ENCODE data around the gene ABCG8. TPM values are rescaled to one million over a fixed set of nuclear protein-coding genes. Genes with fewer than 3 reads are reported as not detected.

Gene ABCG8
- total and polyA plus RNA-seq, 2 experiments from 2014 or later, result 4.7 to 6.5 TPM

DNA sequence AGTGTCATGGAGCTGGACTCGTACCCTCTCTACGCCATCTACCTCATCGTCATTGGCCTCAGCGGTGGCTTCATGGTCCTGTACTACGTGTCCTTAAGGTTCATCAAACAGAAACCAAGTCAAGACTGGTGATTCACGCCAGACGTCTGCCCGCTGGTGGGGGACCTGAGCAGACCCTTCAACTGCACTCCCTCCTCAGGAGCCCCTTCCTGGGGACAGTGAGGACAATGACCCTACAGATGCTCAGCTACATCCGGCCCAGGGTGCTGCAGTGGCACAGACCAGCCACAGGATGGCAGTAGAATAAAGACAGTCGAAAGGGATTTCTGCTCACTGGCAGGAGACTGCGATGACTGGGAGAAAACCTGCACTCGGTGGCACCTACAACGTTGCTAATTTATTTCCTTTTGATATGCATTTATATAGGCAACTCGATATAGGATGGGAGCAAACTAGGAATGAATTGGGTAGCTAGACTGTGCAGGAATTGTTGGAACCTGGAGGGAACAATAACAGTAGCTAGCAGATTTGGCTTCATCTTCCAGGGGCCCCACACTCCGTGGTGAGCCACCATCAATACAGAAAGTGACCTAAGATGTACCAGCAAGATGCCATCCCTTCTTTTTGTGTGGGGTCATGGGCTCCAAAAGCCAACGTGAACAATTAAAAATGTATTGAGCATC lies 39.2 kb downstream of the ABCG8 start:
- no peak overlapping the region for H3K4me2 ChIP-seq
- no peaks in the 10 kb centered on the region for H4K20me1 ChIP-seq (ENCODE audit: insufficient read depth, poor library complexity, severe bottlenecking)
- H3K9me3 ChIP-seq (ENCODE audit: low read depth), result no peaks in the 10 kb centered on the region
- no peak overlapping the region for H3K27ac ChIP-seq
- H2AFZ ChIP-seq, result no peak overlapping the region
- 45% methylated on average over 16 of the region's 16 CpGs for WGBS (ENCODE audit: low lambda C conversion rate, missing lambda C conversion rate)
- no peaks in the 10 kb centered on the region for H3K9me2 ChIP-seq (replicated peaks; ENCODE audit: insufficient read depth)
- no peaks in the 10 kb centered on the region for H3K27me3 ChIP-seq
- no peak for TF ChIP-seq EZH2 (IDR thresholded peaks at IDR 0.05; ENCODE audit: borderline replicate concordance)
- TF ChIP-seq, protein P1, sequence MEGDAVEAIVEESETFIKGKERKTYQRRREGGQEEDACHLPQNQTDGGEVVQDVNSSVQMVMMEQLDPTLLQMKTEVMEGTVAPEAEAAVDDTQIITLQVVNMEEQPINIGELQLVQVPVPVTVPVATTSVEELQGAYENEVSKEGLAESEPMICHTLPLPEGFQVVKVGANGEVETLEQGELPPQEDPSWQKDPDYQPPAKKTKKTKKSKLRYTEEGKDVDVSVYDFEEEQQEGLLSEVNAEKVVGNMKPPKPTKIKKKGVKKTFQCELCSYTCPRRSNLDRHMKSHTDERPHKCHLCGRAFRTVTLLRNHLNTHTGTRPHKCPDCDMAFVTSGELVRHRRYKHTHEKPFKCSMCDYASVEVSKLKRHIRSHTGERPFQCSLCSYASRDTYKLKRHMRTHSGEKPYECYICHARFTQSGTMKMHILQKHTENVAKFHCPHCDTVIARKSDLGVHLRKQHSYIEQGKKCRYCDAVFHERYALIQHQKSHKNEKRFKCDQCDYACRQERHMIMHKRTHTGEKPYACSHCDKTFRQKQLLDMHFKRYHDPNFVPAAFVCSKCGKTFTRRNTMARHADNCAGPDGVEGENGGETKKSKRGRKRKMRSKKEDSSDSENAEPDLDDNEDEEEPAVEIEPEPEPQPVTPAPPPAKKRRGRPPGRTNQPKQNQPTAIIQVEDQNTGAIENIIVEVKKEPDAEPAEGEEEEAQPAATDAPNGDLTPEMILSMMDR (IDR thresholded peaks at IDR 0.05; ENCODE audit: poor library complexity), result peak; percentile 89
- H3K79me2 ChIP-seq, result no peaks in the 10 kb centered on the region
- no peak overlapping the region for H3K4me3 ChIP-seq
- peaks cover 10% of the 10 kb centered on the region for H3K4me1 ChIP-seq (ENCODE audit: insufficient read depth)
- no peaks in the 10 kb centered on the region for H3K36me3 ChIP-seq (replicated peaks; ENCODE audit: insufficient read depth, low read depth)
- DNase-seq (ENCODE audit: low spot score), result peak; percentile 77

DNA sequence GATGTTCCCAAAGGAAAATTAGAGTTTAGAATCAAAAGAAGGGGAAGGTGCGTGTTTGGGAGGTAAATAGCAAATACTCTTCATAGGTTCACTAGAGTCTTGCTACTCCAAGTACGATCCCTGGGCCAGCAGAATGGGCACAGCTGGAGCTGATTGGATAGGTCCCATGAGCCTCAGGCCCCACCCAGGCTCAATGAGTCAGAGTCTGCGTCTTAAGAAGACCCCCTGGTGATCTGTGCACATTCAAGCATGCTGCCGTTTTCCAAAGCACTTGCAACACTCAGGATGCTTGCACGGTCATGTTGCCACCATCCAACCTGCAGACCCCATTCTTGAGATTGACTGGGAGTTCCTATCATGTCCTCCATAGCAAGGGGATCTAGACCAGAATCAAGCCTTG lies 40.5 kb downstream of the ABCG8 start:
- Histone ChIP-seq H3K4me3 (no peak overlapping the region), H3K27me3 (no peaks in the 10 kb centered on the region), H4K20me1 (ENCODE audit: insufficient read depth, poor library complexity, severe bottlenecking) (no peaks in the 10 kb centered on the region), H3K4me2 (no peak overlapping the region), H2AFZ (no peak overlapping the region), H3K79me2 (no peaks in the 10 kb centered on the region), H3K27ac (no peak overlapping the region), H3K9me2 (replicated peaks; ENCODE audit: insufficient read depth) (no peaks in the 10 kb centered on the region), H3K9me3 (ENCODE audit: low read depth) (no peaks in the 10 kb centered on the region), H3K4me1 (ENCODE audit: insufficient read depth) (peaks cover 10% of the 10 kb centered on the region), H3K36me3 (replicated peaks; ENCODE audit: insufficient read depth, low read depth) (no peaks in the 10 kb centered on the region)
- TF ChIP-seq EZH2 (IDR thresholded peaks at IDR 0.05; ENCODE audit: borderline replicate concordance), result no peak
- TF ChIP-seq EZH2phosphoT487 (IDR thresholded peaks at IDR 0.05; ENCODE audit: low read depth, severe bottlenecking, unreplicated experiment), result no peak
- TF ChIP-seq, protein P1 (IDR thresholded peaks at IDR 0.05; ENCODE audit: poor library complexity), result no peak
- WGBS (ENCODE audit: low lambda C conversion rate, missing lambda C conversion rate), result 82% methylated on average over 5 of the region's 5 CpGs
- DNase-seq (ENCODE audit: low spot score), result no peak

DNA sequence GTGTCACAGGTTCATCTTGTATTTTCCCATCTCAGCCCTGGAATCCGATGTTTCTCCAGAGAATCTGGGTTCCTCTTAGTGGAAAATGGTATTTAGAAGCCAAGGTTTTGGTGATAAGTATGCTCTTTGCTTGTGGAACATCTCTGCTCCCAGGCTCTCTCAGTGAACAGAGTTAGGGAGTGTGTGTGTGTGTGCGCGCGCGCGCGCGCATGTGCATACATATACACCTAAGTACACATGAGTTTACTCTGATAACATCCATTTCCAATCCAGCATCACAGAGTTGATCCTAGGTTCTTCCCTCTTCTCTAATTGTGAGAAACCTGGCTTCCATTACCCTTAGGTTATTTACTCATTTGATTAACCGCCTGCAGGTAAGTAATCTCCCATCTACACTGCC lies 41.7 kb downstream of the ABCG8 start:
- no peaks in the 10 kb centered on the region for H4K20me1 ChIP-seq (ENCODE audit: insufficient read depth, poor library complexity, severe bottlenecking)
- no peak overlapping the region for H3K27ac ChIP-seq
- no peaks in the 10 kb centered on the region for H3K27me3 ChIP-seq
- DNase-seq (ENCODE audit: low spot score), result no peak
- no peaks in the 10 kb centered on the region for H3K9me3 ChIP-seq (ENCODE audit: low read depth)
- TF ChIP-seq, protein P1 (IDR thresholded peaks at IDR 0.05; ENCODE audit: poor library complexity), result no peak
- TF ChIP-seq EZH2 (IDR thresholded peaks at IDR 0.05; ENCODE audit: borderline replicate concordance), result no peak
- TF ChIP-seq EZH2phosphoT487 (IDR thresholded peaks at IDR 0.05; ENCODE audit: low read depth, severe bottlenecking, unreplicated experiment), result no peak
- peaks cover 10% of the 10 kb centered on the region for H3K4me1 ChIP-seq (ENCODE audit: insufficient read depth)
- no peak overlapping the region for H3K4me2 ChIP-seq
- no peaks in the 10 kb centered on the region for H3K36me3 ChIP-seq (replicated peaks; ENCODE audit: insufficient read depth, low read depth)
- WGBS (ENCODE audit: low lambda C conversion rate, missing lambda C conversion rate), result 86% methylated on average over 9 of the region's 9 CpGs
- H3K4me3 ChIP-seq, result no peak overlapping the region
- H3K9me2 ChIP-seq (replicated peaks; ENCODE audit: insufficient read depth), result no peaks in the 10 kb centered on the region
- H2AFZ ChIP-seq, result no peak overlapping the region
- no peaks in the 10 kb centered on the region for H3K79me2 ChIP-seq

Data from hepatocyte (in vitro differentiated cells).